IMR-90 (cell line): Measurements from ENCODE around the gene HPSE2. TPM values are rescaled to one million over a fixed set of nuclear protein-coding genes. Genes with fewer than 3 reads are reported as not detected.

Source experiments
- ATAC-seq: fragments of 200-7000 bp; cut with Tn5 transposase; 2 replicates; pipeline ENCODE4 v1.9.1; 2020; ENCODE audit warnings: low read depth, mild to moderate bottlenecking, moderate library complexity
- BruUV-seq: library from RNA; stranded (reverse); fragments of 400-500 nt; replicated peaks from 2 replicates; lab custom pipeline; 2021; lab: Mats Ljungman, UMichigan
- CTCF ChIA-PET: fragments of 300-600 bp; formaldehyde crosslinking; extraction: SDS; loops from one replicate; lab custom pipeline; 2021; ENCODE audit warnings: antibody characterized with exemption; lab: Yijun Ruan, JAX
- POLR2A ChIA-PET: fragments of 300-600 bp; sonication (Branson Sonifier 250); formaldehyde crosslinking; loops from one replicate; lab custom pipeline; 2022; ENCODE audit warnings: antibody characterized with exemption; ENCODE audit not compliant: unreplicated experiment; lab: Charles Lee
- DNase-seq: peaks from one replicate; pipeline ENCODE4 v3.0.0; 2013
- H2AFZ ChIP-seq: replicated peaks from 2 replicates; pipeline ENCODE3; 2013; ENCODE audit warnings: low read length, mild to moderate bottlenecking; ENCODE audit not compliant: poor library complexity
- H2AK5ac ChIP-seq: 2 replicates; pipeline ENCODE4 v1.6.1; 2013; ENCODE audit warnings: low read depth, low read length, inconsistent platforms
- H2AK9ac ChIP-seq: replicated peaks from 2 replicates; pipeline ENCODE3; 2013; ENCODE audit warnings: mild to moderate bottlenecking, low read depth, low read length, moderate library complexity; ENCODE audit not compliant: poor library complexity
- H2BK120ac ChIP-seq: 2 replicates; pipeline ENCODE4 v1.6.1; 2013; ENCODE audit warnings: low read depth, low read length, inconsistent platforms
- H2BK15ac ChIP-seq: 3 replicates; pipeline ENCODE4 v1.6.1; 2013; ENCODE audit warnings: low read depth, low read length, inconsistent platforms
- H2BK20ac ChIP-seq: 2 replicates; pipeline ENCODE4 v1.6.1; 2013; ENCODE audit warnings: low read depth, mild to moderate bottlenecking, inconsistent platforms, low read length, moderate library complexity
- H2BK5ac ChIP-seq: 2 replicates; pipeline ENCODE4 v1.6.1; 2013; ENCODE audit warnings: mild to moderate bottlenecking, low read depth, low read length, inconsistent platforms; ENCODE audit not compliant: poor library complexity, severe bottlenecking
- H3K14ac ChIP-seq: replicated peaks from 2 replicates; pipeline ENCODE4 v1.6.1; 2013; ENCODE audit warnings: low read depth, low read length, inconsistent platforms
- H3K18ac ChIP-seq: 2 replicates; pipeline ENCODE4 v1.6.1; 2013; ENCODE audit warnings: low read depth, low read length, control low read depth
- H3K23ac ChIP-seq: 2 replicates; pipeline ENCODE4 v1.6.1; 2013; ENCODE audit warnings: low read depth, low read length, inconsistent platforms
- H3K27ac ChIP-seq: 2 replicates; pipeline ENCODE4 v1.5.1; 2013; ENCODE audit warnings: mild to moderate bottlenecking, control low read depth, low read length; ENCODE audit not compliant: insufficient read depth
- H3K27me3 ChIP-seq: 2 replicates; pipeline ENCODE4 v1.6.1; 2013; ENCODE audit warnings: low read length; ENCODE audit not compliant: control insufficient read depth, insufficient read depth
- H3K36me3 ChIP-seq: 2 replicates; pipeline ENCODE4 v1.6.1; 2013; ENCODE audit warnings: low read length, mixed read lengths; ENCODE audit not compliant: control insufficient read depth, insufficient read depth
- H3K4ac ChIP-seq: 2 replicates; pipeline ENCODE4 v1.6.1; 2013; ENCODE audit warnings: low read depth, low read length, inconsistent platforms
- H3K4me1 ChIP-seq: 2 replicates; pipeline ENCODE4 v1.6.1; 2013; ENCODE audit warnings: low read length, mixed read lengths; ENCODE audit not compliant: control insufficient read depth, insufficient read depth
- H3K4me2 ChIP-seq: 2 replicates; pipeline ENCODE4 v1.6.1; 2013; ENCODE audit warnings: low read depth, mild to moderate bottlenecking, control low read depth, low read length, moderate library complexity
- H3K4me3 ChIP-seq: 2 replicates; pipeline ENCODE4 v1.5.1; 2013; ENCODE audit warnings: low read depth, mild to moderate bottlenecking, control low read depth, low read length, moderate library complexity; ENCODE audit not compliant: insufficient read depth
- H3K56ac ChIP-seq: 2 replicates; pipeline ENCODE4 v1.6.1; 2013; ENCODE audit warnings: low read length, inconsistent platforms; ENCODE audit not compliant: insufficient read depth; ENCODE audit errors: extremely low read depth
- H3K79me1 ChIP-seq, 2 experiments: 2 replicates each; pipeline ENCODE4 v1.6.1; 2013; ENCODE audit warnings: low read length in 2 of 2, inconsistent platforms in 1 of 2, low read depth in 1 of 2
- H3K9ac ChIP-seq: 2 replicates; pipeline ENCODE4 v1.6.1; 2013; ENCODE audit warnings: low read depth, low read length, control low read depth
- H3K9me1 ChIP-seq: 2 replicates; pipeline ENCODE4 v1.6.1; 2013; ENCODE audit warnings: low read length, inconsistent platforms; ENCODE audit not compliant: insufficient read depth
- H3K9me3 ChIP-seq: 2 replicates; pipeline ENCODE4 v1.6.1; 2013; ENCODE audit warnings: low read length; ENCODE audit not compliant: control insufficient read depth, insufficient read depth
- H4K20me1 ChIP-seq: 2 replicates; pipeline ENCODE4 v1.6.1; 2013; ENCODE audit warnings: low read length, inconsistent platforms; ENCODE audit not compliant: insufficient read depth
- H4K5ac ChIP-seq: 2 replicates; pipeline ENCODE4 v1.6.1; 2013; ENCODE audit warnings: mild to moderate bottlenecking, low read depth, low read length, control low read depth
- H4K8ac ChIP-seq, 2 experiments: 2 replicates each; pipeline ENCODE4 v1.6.1; 2013; ENCODE audit warnings: low read depth in 2 of 2, low read length in 2 of 2, control low read depth in 1 of 2, inconsistent platforms in 1 of 2
- H4K91ac ChIP-seq: 2 replicates; pipeline ENCODE4 v1.6.1; 2013; ENCODE audit warnings: low read depth, low read length, inconsistent platforms; ENCODE audit not compliant: insufficient read depth
- BHLHE40 ChIP-seq: fragments of 150-350 bp; IDR thresholded peaks from 2 replicates; pipeline ENCODE4 v1.6.1; 2016; ENCODE audit warnings: mild to moderate bottlenecking, low read depth, low read length
- CEBPB ChIP-seq: IDR thresholded peaks from 2 replicates; pipeline ENCODE4 v1.6.1; 2012; ENCODE audit warnings: low read depth, low read length, improper control_type of control experiment
- CHD1 ChIP-seq: IDR thresholded peaks from 2 replicates; pipeline ENCODE4 v1.6.1; 2012; ENCODE audit warnings: low read depth, low read length, improper control_type of control experiment
- CTCF ChIP-seq: conservative IDR thresholded peaks from 2 replicates; pipeline ENCODE4 v1.5.1; 2012; ENCODE audit warnings: mild to moderate bottlenecking, low read depth, low read length, improper control_type of control experiment
- ELK1 ChIP-seq: fragments of 150-350 bp; IDR thresholded peaks from 2 replicates; pipeline ENCODE4 v1.6.1; 2016; ENCODE audit warnings: low read depth, mild to moderate bottlenecking, low read length, moderate library complexity, borderline replicate concordance
- FOS ChIP-seq: fragments of 150-350 bp; IDR thresholded peaks from 2 replicates; pipeline ENCODE4 v1.6.1; 2016; ENCODE audit warnings: low read depth, low read length
- MAFK ChIP-seq: IDR thresholded peaks from 2 replicates; pipeline ENCODE4 v1.6.1; 2012; ENCODE audit warnings: low read depth, low read length, improper control_type of control experiment
- MAZ ChIP-seq: IDR thresholded peaks from 2 replicates; pipeline ENCODE4 v1.6.1; 2012; ENCODE audit warnings: low read depth, mild to moderate bottlenecking, low read length, improper control_type of control experiment, moderate library complexity, borderline replicate concordance
- MXI1 ChIP-seq: IDR thresholded peaks from 2 replicates; pipeline ENCODE4 v1.6.1; 2012; ENCODE audit warnings: low read depth, mild to moderate bottlenecking, low read length, moderate library complexity, borderline replicate concordance
- NFE2L2 ChIP-seq: fragments of 150-350 bp; IDR thresholded peaks from 2 replicates; pipeline ENCODE4 v1.6.1; 2016; ENCODE audit warnings: low read depth, mild to moderate bottlenecking, low read length
- POLR2A ChIP-seq: IDR thresholded peaks from 2 replicates; pipeline ENCODE4 v1.6.1; 2012; ENCODE audit warnings: mild to moderate bottlenecking, low read depth, low read length
- RAD21 ChIP-seq: IDR thresholded peaks from 2 replicates; pipeline ENCODE4 v1.6.1; 2012; ENCODE audit warnings: low read length, improper control_type of control experiment
- RCOR1 ChIP-seq: IDR thresholded peaks from 2 replicates; pipeline ENCODE4 v1.6.1; 2012; ENCODE audit warnings: mild to moderate bottlenecking, low read length, improper control_type of control experiment; ENCODE audit not compliant: insufficient replicate concordance
- RFX5 ChIP-seq: IDR thresholded peaks from 2 replicates; pipeline ENCODE4 v1.8.0; 2012; ENCODE audit warnings: low read depth, mild to moderate bottlenecking, low read length, moderate library complexity
- SMC3 ChIP-seq: fragments of 150-350 bp; IDR thresholded peaks from 2 replicates; pipeline ENCODE4 v1.6.1; 2016; ENCODE audit warnings: low read depth, mild to moderate bottlenecking, antibody characterized with exemption, low read length, moderate library complexity
- USF2 ChIP-seq: fragments of 150-350 bp; IDR thresholded peaks from 2 replicates; pipeline ENCODE4 v1.6.1; 2017; ENCODE audit warnings: mild to moderate bottlenecking, antibody characterized with exemption, low read length, low read depth
- WGBS, 2 experiments: methylation state at CpG; one replicate each; pipeline versions ENCODE4 v1.1.5 to v1.1.7; 2013; ENCODE audit warnings: missing lambda C conversion rate in 2 of 2; ENCODE audit not compliant: insufficient read length in 1 of 2; ENCODE audit errors: extremely low coverage in 2 of 2; 5-methylcytosine and 5-hydroxymethylcytosine counted together
- dilution Hi-C: fragments of 300-500 bp; cut with HindIII; formaldehyde crosslinking; loops from one replicate; pipeline ENCODE4 v1.14.3; 2018; ENCODE audit warnings: low sequenced_read_pairs; ENCODE audit not compliant: unreplicated experiment
- in situ Hi-C: fragments of 300-500 bp; cut with MboI; formaldehyde crosslinking; loops from 3 replicates; pipeline ENCODE4 v1.14.3; 2019; ENCODE audit warnings: low sequenced_read_pairs, inconsistent platforms, mixed read lengths
- intact Hi-C: fragments of 100-400 bp; cut with micrococcal nuclease; formaldehyde crosslinking; loops from 2 replicates; pipeline ENCODE4 v1.10.0; 2022
- polyA plus RNA-seq, 3 experiments: library from polyadenylated mRNA; depleted of rRNA; stranded (reverse); fragments of >200 nt; gene quantifications; 2 replicates each; pipeline ENCODE4 v1.2.3, GENCODE V29; 2012; ENCODE audit warnings: low replicate concordance in 1 of 3
- total RNA-seq: library from RNA; depleted of rRNA; stranded (reverse); fragments of >200 nt; gene quantifications from 2 replicates; pipeline ENCODE4 v1.2.3, GENCODE V29; 2012

The HPSE2 gene
- total and polyA plus RNA-seq, 2 of the 4 experiments (the other 2 are of a cell fraction) = not detected

GRCh38 chr10:98586096-98586495 is 649.6 kb downstream of the HPSE2 start:
- Histone ChIP-seq H2BK120ac (no peak overlapping the region), H3K9me1 (no peaks in the 10 kb centered on the region), H4K91ac (no peak overlapping the region), H2AK9ac (no peak overlapping the region), H4K8ac (no peak overlapping the region), H3K23ac (no peak overlapping the region), H3K56ac (no peak overlapping the region), H3K9me3 (no peaks in the 10 kb centered on the region), H3K4me1 (no peaks in the 10 kb centered on the region), H3K4me2 (no peak overlapping the region), H2BK15ac (no peak overlapping the region), H2BK20ac (no peak overlapping the region), H2AFZ (no peak overlapping the region), H3K14ac (no peak overlapping the region), H2BK5ac (no peak overlapping the region), H3K36me3 (no peaks in the 10 kb centered on the region), H3K4me3 (no peak overlapping the region), H3K18ac (no peak overlapping the region), H3K4ac (no peak overlapping the region), H4K5ac (no peak overlapping the region), H2AK5ac (no peak overlapping the region), H3K79me1 (no peaks in the 10 kb centered on the region), H4K20me1 (no peaks in the 10 kb centered on the region), H3K27me3 (no peaks in the 10 kb centered on the region), H3K27ac (no peak overlapping the region), H3K9ac (no peak overlapping the region)
- ATAC-seq = no peak
- TF ChIP-seq POLR2A (no peak), FOS (no peak), CEBPB (no peak), MXI1 (no peak), ELK1 (no peak), RFX5 (no peak), RAD21 (no peak), MAFK (no peak), BHLHE40 (no peak), SMC3 (no peak), NFE2L2 (no peak), CTCF (no peak), USF2 (no peak), CHD1 (no peak), RCOR1 (no peak), MAZ (no peak)
- DNase-seq = no peak
- intact Hi-C loops (no loop called here), in situ Hi-C loops (no loop called here), dilution Hi-C loops (no loop called here)
- WGBS, 2 experiments = 20% methylated on average over 1 of the region's 2 CpGs; no CpG with 5 or more reads in 1 of the 2 experiments
- CTCF ChIA-PET = no interaction called here
- BruUV-seq = no TSS peak
- POLR2A ChIA-PET = no interaction called here
